ENCODE measurements around the gene MVB12B.

MVB12B gene

DNA sequence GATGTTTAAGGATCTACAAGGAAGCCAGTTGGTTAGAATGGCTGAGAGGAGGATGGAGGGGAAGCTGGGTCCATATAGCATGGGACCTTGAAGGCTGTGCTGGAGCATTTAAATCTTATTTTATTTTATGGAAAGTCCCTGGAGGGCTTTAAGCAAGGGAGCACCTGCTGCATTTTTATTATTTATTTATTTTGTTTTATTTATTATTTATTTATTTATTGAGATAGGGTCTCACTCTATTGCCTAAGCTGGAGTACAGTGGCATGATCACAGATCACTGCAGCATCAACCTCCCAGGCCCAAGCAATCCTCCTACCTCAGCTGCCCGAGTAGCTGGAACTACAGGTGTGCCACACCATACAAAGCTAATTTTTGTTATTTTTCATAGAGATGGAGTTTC, 4.9 kb upstream of the MVB12B start:
- Mint-ChIP-seq H3K36me3 (ENCODE audit: low read depth) (peaks cover 14% of the 10 kb centered on the region), H3K4me1 (peaks cover 6% of the 10 kb centered on the region), H3K27me3 (ENCODE audit: low read depth) (peaks cover 6% of the 10 kb centered on the region), H3K4me3 (peak overlapping the region in 1 of 3 experiments; percentile 14), H3K27ac (no peak overlapping the region), H3K9me3 (peaks cover 22% of the 10 kb centered on the region)
- TF ChIP-seq, protein P1, sequence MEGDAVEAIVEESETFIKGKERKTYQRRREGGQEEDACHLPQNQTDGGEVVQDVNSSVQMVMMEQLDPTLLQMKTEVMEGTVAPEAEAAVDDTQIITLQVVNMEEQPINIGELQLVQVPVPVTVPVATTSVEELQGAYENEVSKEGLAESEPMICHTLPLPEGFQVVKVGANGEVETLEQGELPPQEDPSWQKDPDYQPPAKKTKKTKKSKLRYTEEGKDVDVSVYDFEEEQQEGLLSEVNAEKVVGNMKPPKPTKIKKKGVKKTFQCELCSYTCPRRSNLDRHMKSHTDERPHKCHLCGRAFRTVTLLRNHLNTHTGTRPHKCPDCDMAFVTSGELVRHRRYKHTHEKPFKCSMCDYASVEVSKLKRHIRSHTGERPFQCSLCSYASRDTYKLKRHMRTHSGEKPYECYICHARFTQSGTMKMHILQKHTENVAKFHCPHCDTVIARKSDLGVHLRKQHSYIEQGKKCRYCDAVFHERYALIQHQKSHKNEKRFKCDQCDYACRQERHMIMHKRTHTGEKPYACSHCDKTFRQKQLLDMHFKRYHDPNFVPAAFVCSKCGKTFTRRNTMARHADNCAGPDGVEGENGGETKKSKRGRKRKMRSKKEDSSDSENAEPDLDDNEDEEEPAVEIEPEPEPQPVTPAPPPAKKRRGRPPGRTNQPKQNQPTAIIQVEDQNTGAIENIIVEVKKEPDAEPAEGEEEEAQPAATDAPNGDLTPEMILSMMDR (IDR thresholded peaks at IDR 0.05; ENCODE audit: unreplicated experiment in 3 of 3), result no peak

DNA sequence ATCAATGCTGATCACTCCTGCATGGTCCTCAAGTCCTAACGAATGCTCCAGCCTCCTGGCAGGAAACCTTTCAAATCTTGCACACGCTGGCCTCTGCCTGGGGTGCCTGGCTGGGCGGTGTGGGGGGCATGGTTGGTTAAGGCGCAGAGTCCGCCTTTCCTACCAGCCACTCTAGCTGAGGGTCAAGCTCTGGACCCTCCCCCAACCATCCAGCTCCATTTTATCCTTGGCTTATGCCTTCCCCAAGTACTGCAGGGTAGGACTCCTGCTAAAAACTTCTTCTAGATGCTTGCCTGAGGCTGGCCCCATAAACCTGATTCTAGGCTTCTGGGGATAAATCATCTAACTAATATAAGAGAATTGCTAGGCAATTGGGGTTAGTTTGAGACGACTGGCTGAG, 808 bp upstream of the MVB12B start:
- peaks cover 37% of the 10 kb centered on the region for H3K4me1 Mint-ChIP-seq
- H3K27me3 Mint-ChIP-seq (ENCODE audit: low read depth), result no peaks in the 10 kb centered on the region
- TF ChIP-seq, protein P1 (IDR thresholded peaks at IDR 0.05; ENCODE audit: unreplicated experiment in 3 of 3), result no peak
- peak overlapping the region; percentile 89 to 92 (median 92) for H3K4me3 Mint-ChIP-seq
- H3K9me3 Mint-ChIP-seq, result peaks cover 22% of the 10 kb centered on the region
- peaks cover 24% of the 10 kb centered on the region for H3K36me3 Mint-ChIP-seq (ENCODE audit: low read depth)
- peak overlapping the region; percentile 94 to 99 (median 99) for H3K27ac Mint-ChIP-seq

DNA sequence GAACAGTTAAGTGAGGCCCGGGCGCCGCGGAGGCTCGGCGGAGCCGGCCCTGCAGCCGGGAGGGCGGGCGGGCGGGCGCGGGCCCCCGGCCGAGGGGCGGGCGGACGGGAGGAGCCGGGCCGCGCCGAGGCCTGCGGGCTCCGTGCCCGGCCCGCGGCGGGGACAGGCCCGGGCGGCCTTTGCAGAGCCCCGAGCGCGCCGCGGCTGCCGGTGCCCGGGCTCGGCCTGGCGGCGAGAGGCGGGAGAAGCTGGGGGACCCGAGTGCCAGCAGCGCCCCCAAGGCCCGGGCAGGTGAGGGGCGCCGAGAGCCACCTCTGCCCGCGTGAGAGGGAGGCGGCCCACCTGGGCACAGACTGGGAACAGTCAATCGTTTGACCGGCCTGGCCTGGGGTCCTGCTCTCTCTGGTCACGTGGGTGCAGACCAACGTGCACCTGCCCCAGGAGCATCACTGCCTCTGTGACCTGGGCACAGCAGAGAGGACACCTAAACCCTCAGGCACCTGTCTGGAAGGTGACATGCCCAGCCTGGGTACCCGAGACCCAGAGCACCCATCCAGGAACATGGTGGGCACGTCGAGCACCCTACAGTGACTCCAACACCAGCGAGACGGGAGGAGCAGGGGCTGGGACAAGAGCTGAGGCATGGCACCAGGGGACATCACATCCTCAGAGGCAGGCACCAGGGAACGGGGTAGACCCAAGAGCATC, 531 bp downstream of the MVB12B start:
- TF ChIP-seq, protein P1 (IDR thresholded peaks at IDR 0.05; ENCODE audit: unreplicated experiment in 3 of 3), result no peak
- H3K4me1 Mint-ChIP-seq, result peaks cover 50% of the 10 kb centered on the region
- H3K4me3 Mint-ChIP-seq, result peak overlapping the region; percentile 88 to 99 (median 97)
- peaks cover 21% of the 10 kb centered on the region for H3K36me3 Mint-ChIP-seq (ENCODE audit: low read depth)
- H3K27ac Mint-ChIP-seq, result peak overlapping the region; percentile 99 to 100 (median 99)
- no peaks in the 10 kb centered on the region for H3K27me3 Mint-ChIP-seq (ENCODE audit: low read depth)
- peaks cover 17% of the 10 kb centered on the region for H3K9me3 Mint-ChIP-seq

DNA sequence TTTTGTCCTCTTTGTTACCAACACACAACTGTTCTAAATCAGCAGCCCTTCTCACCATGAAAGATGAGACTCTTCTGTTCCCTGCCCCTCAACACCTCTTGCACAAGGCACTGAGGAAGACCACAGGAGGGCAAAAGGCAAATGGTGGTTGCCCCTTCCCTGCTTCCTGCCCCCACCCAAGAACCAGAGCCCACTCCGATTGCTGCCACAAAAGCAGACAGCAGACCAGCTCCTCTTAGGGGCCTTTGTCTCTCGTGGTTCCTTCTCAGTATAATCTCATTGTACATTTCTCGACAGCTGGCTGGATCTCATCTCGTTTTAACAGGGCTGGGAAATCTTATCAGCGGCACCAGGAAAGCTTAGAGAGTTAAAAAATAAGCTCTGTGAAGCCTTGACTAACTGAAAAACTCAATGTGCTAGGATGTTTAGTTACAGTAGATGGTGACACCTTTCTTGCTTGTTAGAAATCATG, 1.1 kb downstream of the MVB12B start:
- Mint-ChIP-seq H3K27me3 (ENCODE audit: low read depth) (no peaks in the 10 kb centered on the region), H3K9me3 (peaks cover 17% of the 10 kb centered on the region), H3K4me1 (peaks cover 54% of the 10 kb centered on the region), H3K27ac (peak overlapping the region; percentile 99 to 100 (median 99)), H3K4me3 (peak overlapping the region; percentile 88 to 99 (median 97)), H3K36me3 (ENCODE audit: low read depth) (peaks cover 21% of the 10 kb centered on the region)
- TF ChIP-seq, protein P1 (IDR thresholded peaks at IDR 0.05; ENCODE audit: unreplicated experiment in 3 of 3), result no peak

DNA sequence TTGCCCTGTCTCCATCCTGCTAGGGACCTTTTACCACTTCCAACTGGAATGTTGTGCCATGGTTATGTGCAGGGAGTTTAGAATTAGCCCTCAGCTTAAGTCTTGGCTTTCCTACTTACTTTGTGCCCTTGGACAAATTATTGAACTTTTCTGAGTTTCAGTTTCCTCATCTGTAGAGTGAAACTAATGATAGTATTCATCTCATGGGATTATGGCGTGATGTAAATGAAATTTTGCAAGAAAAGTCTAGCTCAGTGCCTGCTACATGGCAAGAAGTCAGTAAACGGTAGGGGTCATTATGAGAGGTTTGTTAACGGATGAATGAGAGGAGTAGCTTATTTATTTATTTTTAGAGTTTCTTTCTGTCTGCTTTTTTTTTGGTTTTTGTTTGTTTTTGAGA, 1.8 kb downstream of the MVB12B start:
- Mint-ChIP-seq H3K27ac (peak overlapping the region; percentile 99 to 100 (median 99)), H3K36me3 (ENCODE audit: low read depth) (peaks cover 21% of the 10 kb centered on the region), H3K9me3 (peaks cover 17% of the 10 kb centered on the region), H3K27me3 (ENCODE audit: low read depth) (no peaks in the 10 kb centered on the region), H3K4me3 (peak overlapping the region; percentile 88 to 99 (median 97)), H3K4me1 (peaks cover 57% of the 10 kb centered on the region)
- TF ChIP-seq, protein P1 (IDR thresholded peaks at IDR 0.05; ENCODE audit: unreplicated experiment in 3 of 3), result no peak

All from nephron (organoid).